GM19463 (cell line): ENCODE measurements around the gene UBE2D2.

Experiments
- ATAC-seq: cut with Tn5 transposase; IDR thresholded peaks from one replicate; pipeline ENCODE4 v1.9.1; 2021; ENCODE audit warnings: mild to moderate bottlenecking, moderate library complexity; ENCODE audit not compliant: unreplicated experiment

Gene UBE2D2

GRCh38 chr5:139658928-139659667 lies 98.0 kb downstream of the UBE2D2 start:
- ATAC-seq = peak; percentile 26

GRCh38 chr5:139659695-139660101 lies 98.6 kb downstream of the UBE2D2 start:
- no peak for ATAC-seq

- no peak for ATAC-seq
These were observed 99.2 kb downstream of the UBE2D2 start for GRCh38 chr5:139660105-139660922.

GRCh38 chr5:139660923-139661814 lies 100.0 kb downstream of the UBE2D2 start:
- ATAC-seq = peak; percentile 26

GRCh38 chr5:139662617-139663016 lies 101.5 kb downstream of the UBE2D2 start:
- no peak for ATAC-seq

- no peak for ATAC-seq
These were observed 102.3 kb downstream of the UBE2D2 start for GRCh38 chr5:139663207-139664085.

- peak; percentile 51 for ATAC-seq
These were observed 103.1 kb downstream of the UBE2D2 start for GRCh38 chr5:139664086-139664693.

GRCh38 chr5:139664727-139665351 lies 103.7 kb downstream of the UBE2D2 start:
- no peak for ATAC-seq

- ATAC-seq = no peak
These were observed 104.5 kb downstream of the UBE2D2 start for GRCh38 chr5:139665626-139666025.

GRCh38 chr5:139666551-139666950 lies 105.4 kb downstream of the UBE2D2 start:
- no peak for ATAC-seq

- ATAC-seq = no peak
These were observed 106.0 kb downstream of the UBE2D2 start for GRCh38 chr5:139667001-139667729.

- ATAC-seq = no peak
These were observed 106.6 kb downstream of the UBE2D2 start for GRCh38 chr5:139667730-139668063.

- ATAC-seq = peak; percentile 12
These were observed 107.1 kb downstream of the UBE2D2 start for GRCh38 chr5:139668064-139668880.

- no peak for ATAC-seq
These were observed 108.0 kb downstream of the UBE2D2 start for GRCh38 chr5:139668924-139669661.

GRCh38 chr5:139669662-139670368 lies 108.7 kb downstream of the UBE2D2 start:
- peak; percentile 30 for ATAC-seq

- ATAC-seq = peak; percentile 48
These were observed 109.4 kb downstream of the UBE2D2 start for GRCh38 chr5:139670369-139671095.
